HG03135 (cell line): ENCODE measurements around the gene EHMT1.

Source experiments
- ATAC-seq: cut with Tn5 transposase; IDR thresholded peaks from one replicate; pipeline ENCODE4 v1.9.1; 2021; ENCODE audit warnings: mild to moderate bottlenecking, moderate library complexity; ENCODE audit not compliant: unreplicated experiment

EHMT1 gene

DNA sequence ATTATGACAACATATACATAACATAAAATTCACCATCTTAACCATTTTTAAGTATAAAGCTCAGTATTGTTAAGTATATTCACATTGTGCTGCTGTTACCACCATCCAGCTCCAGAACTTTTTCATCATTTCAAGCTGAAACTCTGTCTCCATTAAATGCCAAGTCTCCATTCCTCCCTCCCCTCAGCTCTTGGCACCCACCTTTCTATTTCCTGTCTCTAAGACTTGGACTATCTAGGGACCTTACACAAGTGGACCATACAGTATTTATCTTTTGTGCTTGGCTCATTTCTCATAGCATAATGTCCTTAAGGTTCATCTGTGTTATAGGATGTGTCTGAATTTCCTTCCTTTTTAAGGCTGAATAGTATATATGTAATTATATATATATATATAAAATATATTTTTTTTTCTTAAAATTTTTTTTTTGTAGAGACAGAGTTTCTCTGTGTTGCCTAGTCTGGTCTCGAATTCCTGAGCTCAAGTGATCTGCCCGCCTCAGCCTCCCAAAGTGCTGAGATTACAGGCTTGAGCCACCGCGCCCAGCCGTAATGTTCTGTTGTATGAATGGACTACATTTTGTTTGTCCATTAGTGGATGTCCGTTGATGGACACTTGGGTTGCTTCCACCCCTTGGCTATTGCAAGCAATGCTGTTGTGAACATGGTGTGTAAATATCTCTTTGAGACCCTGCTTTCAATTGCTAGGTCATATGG, 72.3 kb downstream of the EHMT1 start:
- no peak for ATAC-seq

DNA sequence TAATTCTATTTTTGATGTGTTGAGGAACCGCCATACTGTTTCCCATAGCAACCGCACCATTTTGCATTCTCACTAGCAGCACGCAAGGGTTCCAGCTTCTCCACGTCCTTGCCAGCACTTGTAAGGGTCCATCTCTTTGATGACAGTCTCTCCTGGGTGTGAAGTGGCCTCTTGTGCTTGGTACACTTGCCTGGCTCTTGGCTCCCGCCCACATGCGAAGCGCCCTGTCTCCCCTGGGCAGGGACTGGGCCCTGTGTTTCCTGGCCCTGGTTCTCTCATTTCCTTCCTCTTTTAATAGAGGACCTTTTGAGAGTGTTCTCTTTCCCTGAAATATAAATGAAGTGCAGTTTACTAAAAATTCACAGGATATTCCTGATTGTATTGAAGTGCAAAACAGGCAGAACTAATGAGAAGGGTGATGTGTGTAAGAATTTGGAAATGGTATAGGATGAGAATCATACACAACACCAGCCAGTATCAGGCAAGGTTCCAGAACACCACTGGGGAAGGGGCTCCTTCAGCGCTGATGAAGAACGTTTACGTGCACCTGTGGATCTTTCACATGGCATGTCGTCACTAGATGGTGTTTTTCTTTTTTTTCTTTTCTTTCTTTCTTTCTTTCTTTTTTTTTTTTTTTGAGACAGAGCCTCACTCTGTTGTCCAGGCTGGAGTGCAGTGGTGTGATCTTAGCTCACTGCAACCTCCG, 73.0 kb downstream of the EHMT1 start:
- ATAC-seq = no peak

- no peak for ATAC-seq
Measured at GRCh38 chr9:137694236-137694959, 75.6 kb downstream of the EHMT1 start.

GRCh38 chr9:137694962-137695875, 76.4 kb downstream of the EHMT1 start:
- no peak for ATAC-seq

DNA sequence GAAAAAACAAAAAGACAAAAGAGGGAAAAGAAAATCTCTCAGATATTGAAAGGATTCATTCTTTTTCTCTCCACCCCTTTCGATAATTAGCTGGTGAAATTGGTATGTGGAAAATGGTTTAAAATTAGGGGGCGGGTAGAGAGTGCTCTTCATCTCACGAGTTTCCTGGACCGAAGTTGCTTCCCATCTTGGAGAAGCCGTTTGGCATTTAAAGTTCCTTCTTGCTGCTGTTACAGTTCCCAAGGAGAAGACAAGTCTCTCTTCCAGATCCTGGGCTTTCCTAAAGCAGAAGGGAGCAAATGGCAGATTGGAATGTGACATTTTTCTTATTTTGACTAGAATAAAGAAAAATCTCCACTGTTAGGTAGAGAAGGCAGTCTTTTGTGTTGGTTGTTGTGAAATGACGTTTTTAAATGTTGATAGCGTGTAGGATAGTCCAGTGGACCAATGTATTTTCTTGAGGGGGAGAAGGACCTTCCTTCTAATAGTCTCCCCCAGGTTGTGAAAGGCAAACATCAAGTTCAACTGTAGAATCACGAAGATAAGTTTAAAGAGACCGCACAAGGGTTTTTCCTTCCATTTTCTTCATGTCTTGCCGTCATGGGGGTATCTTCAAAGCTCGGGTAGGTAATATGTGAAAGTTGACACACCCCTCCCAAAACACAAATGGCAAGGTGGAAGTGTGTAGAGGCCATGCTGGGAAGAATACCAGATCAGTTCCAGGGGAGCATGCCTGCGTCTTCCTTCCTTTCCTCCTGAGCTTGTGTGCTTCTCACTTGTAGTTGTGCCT, 77.5 kb downstream of the EHMT1 start:
- no peak for ATAC-seq

DNA sequence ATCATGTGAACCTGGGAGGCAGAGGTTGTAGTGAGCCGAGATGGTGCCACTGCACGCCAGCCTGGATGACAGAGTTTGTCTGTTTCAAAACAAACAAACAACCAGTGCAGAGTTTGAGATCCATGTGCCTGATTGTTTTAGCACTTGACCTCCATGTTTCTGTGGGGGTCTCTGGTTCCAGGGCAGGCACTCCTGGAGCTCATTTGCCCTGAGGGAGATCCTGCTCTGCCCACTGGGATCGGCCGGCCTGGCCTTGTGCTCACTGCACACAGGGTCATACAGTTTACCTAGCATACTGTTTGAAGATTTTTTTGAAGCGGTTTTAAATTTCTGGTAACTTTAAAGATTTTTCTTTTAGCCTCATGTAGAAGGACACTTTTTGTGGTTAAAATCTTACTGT, 78.4 kb downstream of the EHMT1 start:
- no peak for ATAC-seq

DNA sequence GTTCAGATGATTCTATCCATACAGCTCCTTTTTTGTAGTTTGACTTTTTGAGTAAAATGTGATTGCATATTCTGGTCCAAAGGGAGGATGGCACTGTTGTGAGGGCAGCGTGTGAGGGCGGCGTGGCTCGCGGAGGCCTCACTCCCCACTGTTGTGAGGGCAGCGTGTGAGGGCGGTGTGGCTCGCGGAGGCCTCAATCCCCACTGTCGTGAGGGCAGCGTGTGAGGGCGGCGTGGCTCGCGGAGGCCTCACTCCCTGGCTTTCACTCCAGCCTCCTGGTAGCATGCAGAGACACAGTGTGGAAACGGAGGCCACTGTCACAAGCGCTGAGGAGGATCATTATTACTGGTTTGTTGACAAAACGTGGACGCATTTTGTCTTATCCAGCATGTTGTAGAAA, 79.0 kb downstream of the EHMT1 start:
- ATAC-seq = no peak

- ATAC-seq = no peak
Measured at GRCh38 chr9:137700911-137701310, 82.1 kb downstream of the EHMT1 start.

DNA sequence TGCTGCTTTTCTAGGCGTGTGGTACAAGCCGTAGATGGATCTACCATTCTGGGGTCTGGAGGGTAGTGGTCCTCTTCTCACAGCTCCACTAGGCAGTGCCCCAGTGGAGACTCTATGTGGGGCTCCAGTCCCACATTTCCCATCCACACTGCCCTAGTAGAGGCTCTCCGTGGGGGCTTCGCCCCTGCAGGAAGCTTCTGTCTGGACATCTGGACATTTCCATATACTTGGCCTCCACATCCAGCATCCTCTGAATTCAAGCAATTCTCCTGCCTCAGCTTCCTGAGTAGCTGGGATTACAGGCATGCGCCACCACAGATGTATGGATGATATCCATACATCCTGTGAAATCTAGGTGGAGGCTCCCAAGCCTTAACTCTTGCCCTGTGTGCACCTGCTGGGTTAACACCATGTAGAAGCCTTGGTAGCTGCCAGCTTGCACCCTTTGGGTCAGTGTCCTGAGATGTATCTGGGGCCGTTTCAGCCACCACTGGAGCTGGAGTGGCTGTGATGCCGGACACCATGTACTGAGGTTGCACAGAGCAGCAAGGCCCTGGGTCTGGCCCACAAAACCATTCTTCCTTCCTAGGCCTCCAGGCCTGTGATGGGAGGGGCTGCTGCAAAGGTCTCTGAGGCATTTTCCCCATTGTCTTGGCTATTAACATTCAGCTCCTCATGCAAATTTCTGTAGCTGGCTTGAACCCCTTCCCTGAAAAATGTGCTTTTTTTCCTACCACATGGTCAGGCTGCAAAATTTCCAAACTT, 84.0 kb downstream of the EHMT1 start:
- no peak for ATAC-seq

GRCh38 chr9:137703842-137704508, 85.2 kb downstream of the EHMT1 start:
- no peak for ATAC-seq

GRCh38 chr9:137705443-137705863, 86.6 kb downstream of the EHMT1 start:
- ATAC-seq = no peak

- no peak for ATAC-seq
Measured at GRCh38 chr9:137705906-137706305, 87.1 kb downstream of the EHMT1 start.

GRCh38 chr9:137707361-137707760, 88.6 kb downstream of the EHMT1 start:
- ATAC-seq = no peak

DNA sequence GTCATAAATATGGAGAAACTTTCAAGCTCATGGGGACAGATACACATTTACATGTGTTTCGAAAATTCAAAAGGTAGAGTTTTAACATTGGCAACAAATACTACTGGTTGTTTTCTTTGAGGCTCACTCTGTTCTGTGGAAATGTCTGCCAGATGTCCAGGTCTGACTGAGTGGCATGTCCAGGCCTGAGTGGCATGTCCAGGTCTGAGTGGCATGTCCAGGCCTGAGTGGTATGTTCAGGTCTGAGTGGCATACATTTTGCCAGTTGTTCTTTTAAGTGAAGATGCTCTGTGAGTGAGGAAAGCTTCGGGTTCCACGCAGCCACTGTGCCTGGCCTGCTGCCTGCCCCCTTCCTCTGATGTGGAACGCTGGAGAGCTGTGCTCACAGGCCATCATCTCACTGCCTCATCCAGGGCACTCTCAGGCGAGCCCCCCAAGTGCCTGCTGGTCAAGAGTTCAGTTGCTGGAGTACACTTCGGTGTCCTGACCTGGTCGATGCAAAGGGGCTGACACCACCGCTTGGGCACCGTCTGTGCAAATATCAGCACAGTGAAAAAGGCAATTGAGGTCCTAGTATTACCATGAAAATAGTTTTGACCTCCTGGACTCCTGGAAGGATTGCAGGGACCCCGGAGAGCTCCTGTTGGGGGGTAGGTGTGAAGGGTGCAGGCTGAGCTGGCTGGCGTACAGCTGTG, 89.9 kb downstream of the EHMT1 start:
- no peak for ATAC-seq

DNA sequence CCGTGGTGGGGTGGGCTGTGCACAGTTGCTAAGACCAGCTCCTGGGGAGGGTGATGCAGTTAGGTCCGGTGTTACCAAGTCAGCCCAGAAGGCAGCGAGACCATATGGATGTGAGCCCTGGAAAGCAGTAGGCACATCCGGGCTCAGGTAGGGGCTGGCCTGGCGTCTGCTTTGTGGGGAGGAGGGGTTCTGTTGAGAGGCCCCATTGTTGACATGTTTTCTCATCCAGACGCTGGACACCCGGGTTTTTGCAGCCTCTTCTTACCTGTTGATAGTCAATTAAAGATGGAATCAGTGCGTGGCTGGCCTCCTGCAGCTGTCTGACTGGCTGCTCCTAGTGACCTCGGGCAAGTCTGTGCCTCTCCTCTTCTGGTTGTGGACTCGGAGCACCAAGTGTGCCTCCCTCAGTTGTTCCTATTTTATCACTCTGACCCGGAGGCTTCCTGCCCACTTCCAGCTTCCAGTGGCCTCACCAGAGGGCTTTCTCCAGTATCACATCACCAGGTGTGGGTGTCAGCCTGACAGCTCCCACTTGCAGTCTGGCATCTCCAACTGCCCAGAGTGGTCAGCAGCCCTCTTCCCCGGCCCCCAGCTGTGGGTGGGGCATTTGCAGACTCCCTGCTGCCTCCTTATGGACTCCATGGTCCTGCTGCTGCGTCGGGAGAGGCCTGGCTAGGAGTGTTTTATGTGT, 90.8 kb downstream of the EHMT1 start:
- no peak for ATAC-seq

DNA sequence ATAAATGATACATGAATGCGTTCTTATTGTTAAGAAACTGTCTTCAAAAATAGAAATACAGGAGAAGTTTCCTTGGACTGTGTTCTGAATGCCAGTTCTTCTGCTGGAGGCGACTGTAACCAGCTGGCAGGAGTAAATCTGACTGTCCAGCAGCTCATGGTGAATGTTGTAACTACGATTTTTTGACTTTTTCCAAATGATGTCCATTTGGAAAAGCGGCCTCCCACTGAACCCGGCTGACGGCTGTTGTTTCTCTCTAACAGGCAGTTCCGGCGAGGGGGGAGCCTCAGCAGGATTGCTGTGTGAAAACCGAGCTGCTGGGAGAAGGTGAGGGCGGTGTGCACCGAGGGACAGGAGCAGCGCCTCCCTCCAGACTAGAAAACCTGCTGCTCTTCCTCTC, 91.9 kb downstream of the EHMT1 start:
- no peak for ATAC-seq

DNA sequence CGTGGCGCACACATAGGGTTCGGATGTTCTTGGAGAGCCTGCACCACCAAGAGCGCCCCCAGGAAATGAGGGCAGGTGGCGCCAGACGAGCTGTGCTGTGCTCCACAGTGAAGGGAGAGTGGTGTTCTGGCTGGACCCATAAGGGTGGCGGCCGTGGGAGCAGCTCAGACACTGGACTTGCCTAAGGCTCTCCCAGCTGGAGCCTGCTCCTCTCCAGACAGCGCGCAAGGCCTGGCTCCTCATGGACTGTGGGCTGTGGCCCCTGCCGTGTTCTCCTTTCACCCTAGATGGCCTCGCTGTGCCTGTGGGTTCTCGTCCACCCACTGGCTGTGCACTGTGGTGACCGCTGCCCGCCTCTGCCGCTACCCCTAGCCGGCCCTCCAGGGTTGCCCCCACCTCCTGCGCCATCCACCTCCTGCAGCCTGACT, 92.9 kb downstream of the EHMT1 start:
- ATAC-seq = no peak

DNA sequence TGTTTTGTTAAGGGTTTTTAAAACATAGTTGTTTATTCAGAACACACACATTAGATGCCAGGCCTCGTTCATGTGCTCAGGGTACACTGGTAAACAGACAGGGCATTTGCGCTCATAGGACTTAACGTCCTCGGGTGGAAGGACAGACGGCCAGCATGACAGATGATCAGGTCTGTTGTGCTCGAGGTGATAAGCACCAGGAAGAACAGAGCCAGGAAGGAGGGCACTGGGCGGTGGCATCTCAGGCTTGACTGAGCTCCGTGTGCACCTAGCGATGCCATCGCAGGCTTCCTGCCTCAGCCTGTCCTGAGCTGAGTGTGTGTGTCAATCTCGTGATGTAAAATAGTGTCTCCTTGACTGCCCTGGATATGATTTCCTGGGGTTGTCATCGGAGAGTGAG, 96.5 kb downstream of the EHMT1 start:
- ATAC-seq = no peak
